Loucy (cell line): ENCODE data around the gene LRBA.

Source experiments
- H2AFZ ChIP-seq: fragments of 200-600 bp; sonication (generic); 2 replicates; pipeline ENCODE4 v1.6.0; 2016; ENCODE audit warnings: antibody characterized with exemption, mild to moderate bottlenecking, low read length, moderate library complexity
- H3F3A ChIP-seq: fragments of 200-600 bp; 2 replicates; pipeline ENCODE4 v1.6.0; 2016; ENCODE audit warnings: antibody characterized with exemption, low read depth, mild to moderate bottlenecking
- H3K27me3 ChIP-seq: fragments of 200-600 bp; sonication (generic); 2 replicates; pipeline ENCODE4 v1.6.1; 2014; ENCODE audit warnings: low read length, mild to moderate bottlenecking; ENCODE audit not compliant: insufficient read depth, poor library complexity, severe bottlenecking
- H3K36me3 ChIP-seq: fragments of 200-600 bp; sonication (generic); 2 replicates; pipeline ENCODE4 v1.6.1; 2016; ENCODE audit warnings: low read length; ENCODE audit not compliant: insufficient read depth
- H3K4me1 ChIP-seq: fragments of 200-600 bp; sonication (generic); 2 replicates; pipeline ENCODE4 v1.5.1; 2014; ENCODE audit warnings: low read length, mild to moderate bottlenecking; ENCODE audit not compliant: insufficient read depth, poor library complexity, severe bottlenecking
- H3K4me2 ChIP-seq: fragments of 200-600 bp; sonication (generic); 2 replicates; pipeline ENCODE4 v1.6.0; 2014; ENCODE audit warnings: antibody characterized with exemption, low read length, low read depth, mild to moderate bottlenecking; ENCODE audit not compliant: poor library complexity, severe bottlenecking
- H3K4me3 ChIP-seq: fragments of 200-600 bp; sonication (generic); 2 replicates; pipeline ENCODE4 v1.5.1; 2014; ENCODE audit warnings: low read length, mild to moderate bottlenecking, mixed read lengths; ENCODE audit not compliant: poor library complexity, severe bottlenecking
- H3K79me2 ChIP-seq: fragments of 200-600 bp; sonication (generic); 2 replicates; pipeline ENCODE4 v1.6.1; 2014; ENCODE audit warnings: low read length; ENCODE audit not compliant: insufficient read depth
- H3K9ac ChIP-seq: fragments of 200-600 bp; sonication (generic); 2 replicates; pipeline ENCODE4 v1.6.0; 2014; ENCODE audit warnings: mild to moderate bottlenecking, low read depth, low read length, moderate library complexity; ENCODE audit not compliant: poor library complexity, severe bottlenecking
- H3K9me2 ChIP-seq: fragments of 200-600 bp; sonication (generic); replicated peaks from 2 replicates; pipeline ENCODE4 v1.6.1; 2016; ENCODE audit warnings: low read depth, low read length, mixed read lengths
- H3K9me3 ChIP-seq: fragments of 200-600 bp; sonication (generic); 2 replicates; pipeline ENCODE4 v1.6.1; 2014; ENCODE audit warnings: mild to moderate bottlenecking, antibody characterized with exemption, low read length, low read depth; ENCODE audit not compliant: insufficient read depth
- H4K20me1 ChIP-seq: fragments of 200-600 bp; sonication (generic); 2 replicates; pipeline ENCODE4 v1.6.0; 2014; ENCODE audit warnings: antibody characterized with exemption, low read length, mild to moderate bottlenecking; ENCODE audit not compliant: insufficient read depth, poor library complexity, severe bottlenecking
- EZH2phosphoT487 ChIP-seq: fragments of 200-600 bp; IDR thresholded peaks from 2 replicates; pipeline ENCODE4 v1.6.1; 2018; ENCODE audit warnings: antibody characterized with exemption, mild to moderate bottlenecking, moderate library complexity, borderline replicate concordance
- TF ChIP-seq, protein P1 (sequence below): fragments of 200-600 bp; sonication (generic); conservative IDR thresholded peaks from 2 replicates; pipeline ENCODE4 v1.5.1; 2014; ENCODE audit warnings: mild to moderate bottlenecking, antibody characterized with exemption, low read length

The LRBA gene

GRCh38 chr4:150217808-150218207 is 797.3 kb downstream of the LRBA start:
- no peaks in the 10 kb centered on the region for H4K20me1 ChIP-seq
- H3K27me3 ChIP-seq = no peaks in the 10 kb centered on the region
- H3K4me2 ChIP-seq = no peak overlapping the region
- H3F3A ChIP-seq = no peaks in the 10 kb centered on the region
- no peak overlapping the region for H3K4me3 ChIP-seq
- H3K9me3 ChIP-seq = no peaks in the 10 kb centered on the region
- H3K9ac ChIP-seq = no peak overlapping the region
- no peaks in the 10 kb centered on the region for H3K9me2 ChIP-seq
- H3K4me1 ChIP-seq = no peaks in the 10 kb centered on the region
- TF ChIP-seq, protein P1, sequence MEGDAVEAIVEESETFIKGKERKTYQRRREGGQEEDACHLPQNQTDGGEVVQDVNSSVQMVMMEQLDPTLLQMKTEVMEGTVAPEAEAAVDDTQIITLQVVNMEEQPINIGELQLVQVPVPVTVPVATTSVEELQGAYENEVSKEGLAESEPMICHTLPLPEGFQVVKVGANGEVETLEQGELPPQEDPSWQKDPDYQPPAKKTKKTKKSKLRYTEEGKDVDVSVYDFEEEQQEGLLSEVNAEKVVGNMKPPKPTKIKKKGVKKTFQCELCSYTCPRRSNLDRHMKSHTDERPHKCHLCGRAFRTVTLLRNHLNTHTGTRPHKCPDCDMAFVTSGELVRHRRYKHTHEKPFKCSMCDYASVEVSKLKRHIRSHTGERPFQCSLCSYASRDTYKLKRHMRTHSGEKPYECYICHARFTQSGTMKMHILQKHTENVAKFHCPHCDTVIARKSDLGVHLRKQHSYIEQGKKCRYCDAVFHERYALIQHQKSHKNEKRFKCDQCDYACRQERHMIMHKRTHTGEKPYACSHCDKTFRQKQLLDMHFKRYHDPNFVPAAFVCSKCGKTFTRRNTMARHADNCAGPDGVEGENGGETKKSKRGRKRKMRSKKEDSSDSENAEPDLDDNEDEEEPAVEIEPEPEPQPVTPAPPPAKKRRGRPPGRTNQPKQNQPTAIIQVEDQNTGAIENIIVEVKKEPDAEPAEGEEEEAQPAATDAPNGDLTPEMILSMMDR = no peak
- no peak for TF ChIP-seq EZH2phosphoT487
- H2AFZ ChIP-seq = no peak overlapping the region; the same call in 1 of the 2 replicates
- no peaks in the 10 kb centered on the region for H3K36me3 ChIP-seq
- H3K79me2 ChIP-seq = no peaks in the 10 kb centered on the region

DNA sequence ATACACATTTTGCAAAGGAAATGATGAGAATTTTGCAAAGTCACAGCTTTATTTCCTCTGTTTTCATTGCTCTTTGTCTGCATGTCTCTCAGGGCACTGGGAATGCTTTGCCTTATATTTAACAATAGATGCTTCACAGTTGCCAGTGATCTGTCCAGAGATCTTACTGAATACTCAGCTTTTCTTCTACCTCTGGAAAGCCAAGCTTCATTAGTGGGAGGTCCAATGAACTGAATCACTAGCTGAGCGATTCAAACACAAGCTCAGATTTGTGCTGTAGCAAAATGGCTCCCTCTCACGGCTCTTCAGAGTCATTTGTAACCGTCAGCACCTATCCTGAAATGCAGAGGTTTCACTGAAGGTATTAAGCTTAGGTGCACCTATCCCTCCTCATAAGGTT is 797.9 kb downstream of the LRBA start:
- Histone ChIP-seq H2AFZ (peak overlapping the region; percentile 35; the same call in 1 of the 2 replicates), H3K4me3 (no peak overlapping the region), H3K9ac (no peak overlapping the region), H3K4me2 (no peak overlapping the region), H3K36me3 (no peaks in the 10 kb centered on the region), H3K4me1 (no peaks in the 10 kb centered on the region), H3K79me2 (no peaks in the 10 kb centered on the region), H3K9me3 (no peaks in the 10 kb centered on the region), H3F3A (no peaks in the 10 kb centered on the region), H3K9me2 (no peaks in the 10 kb centered on the region), H4K20me1 (no peaks in the 10 kb centered on the region), H3K27me3 (no peaks in the 10 kb centered on the region)
- TF ChIP-seq, protein P1 = no peak
- no peak for TF ChIP-seq EZH2phosphoT487

GRCh38 chr4:150216726-150217125 is 798.4 kb downstream of the LRBA start:
- H3K4me3 ChIP-seq = no peak overlapping the region
- TF ChIP-seq, protein P1 = no peak
- TF ChIP-seq EZH2phosphoT487 = no peak

More at GRCh38 chr4:150216726-150217125, 798.4 kb downstream of the LRBA start:
- Histone ChIP-seq H3F3A (no peaks in the 10 kb centered on the region), H3K27me3 (no peaks in the 10 kb centered on the region), H4K20me1 (no peaks in the 10 kb centered on the region), H3K9me2 (no peaks in the 10 kb centered on the region), H3K79me2 (no peaks in the 10 kb centered on the region), H3K9me3 (no peaks in the 10 kb centered on the region), H3K4me1 (no peaks in the 10 kb centered on the region), H2AFZ (no peak overlapping the region), H3K4me2 (no peak overlapping the region), H3K9ac (no peak overlapping the region), H3K36me3 (no peaks in the 10 kb centered on the region)
